Fibroblast of the conjunctiva (primary cell): ENCODE data around the gene ARHGAP45.
"Not testable (repeated sequence)": the region's sequence is repeated elsewhere in the genome, so short reads cannot be mapped to it uniquely, and the experiment has no call there.

Experiments
- DNase-seq: peaks from one replicate; pipeline ENCODE4 v3.0.0-alpha.2; 2010; ENCODE audit warnings: low read depth

Gene ARHGAP45

GRCh38 chr19:1066748-1067340 lies at the start of gene ARHGAP45:
Gene ARHGAP45 (plus strand): TSS chr19:1067167. CDS start chr19:1067406, 239 bp downstream.
- DNase-seq, result no peak

GRCh38 chr19:1017906-1018305 lies 49.1 kb upstream of the ARHGAP45 start:
- no peak for DNase-seq

- DNase-seq, result no peak
Measured at GRCh38 chr19:1018393-1018792, 48.6 kb upstream of the ARHGAP45 start.

- DNase-seq, result no peak
Measured at GRCh38 chr19:1018932-1019615, 47.9 kb upstream of the ARHGAP45 start.

- no peak for DNase-seq
Measured at GRCh38 chr19:1019616-1019961, 47.4 kb upstream of the ARHGAP45 start.

GRCh38 chr19:1019980-1020867 lies 46.7 kb upstream of the ARHGAP45 start:
- no peak for DNase-seq

GRCh38 chr19:1020868-1021425 lies 46.0 kb upstream of the ARHGAP45 start, which contains the start of gene TMEM259:
Gene TMEM259 (minus strand): TSS chr19:1021123. CDS start chr19:1020996, 127 bp downstream.
- DNase-seq, result peak; percentile 95

- DNase-seq, result not testable (repeated sequence)
Measured at GRCh38 chr19:1023883-1024188, 43.1 kb upstream of the ARHGAP45 start.

- not testable (repeated sequence) for DNase-seq
Measured at GRCh38 chr19:1025080-1025479, 41.9 kb upstream of the ARHGAP45 start.

GRCh38 chr19:1025960-1026782 lies 40.8 kb upstream of the ARHGAP45 start, which contains the start of gene CNN2:
Gene CNN2 (plus strand): TSS chr19:1026608. CDS start chr19:1026662, 54 bp downstream.
- no peak for DNase-seq

GRCh38 chr19:1026783-1027649 lies 40.0 kb upstream of the ARHGAP45 start:
- DNase-seq, result no peak

GRCh38 chr19:1027650-1028061 lies 39.3 kb upstream of the ARHGAP45 start:
- DNase-seq, result no peak

- peak; percentile 93 for DNase-seq
Measured at GRCh38 chr19:1028062-1028926, 38.7 kb upstream of the ARHGAP45 start.

GRCh38 chr19:1032264-1032867 lies 34.6 kb upstream of the ARHGAP45 start:
- no peak for DNase-seq

- DNase-seq, result no peak
Measured at GRCh38 chr19:1035998-1036621, 30.9 kb upstream of the ARHGAP45 start.

GRCh38 chr19:1037621-1038064 lies 29.3 kb upstream of the ARHGAP45 start:
- DNase-seq, result no peak

- DNase-seq, result no peak
Measured at GRCh38 chr19:1038978-1039645, 27.9 kb upstream of the ARHGAP45 start.
